ENCODE results near the gene POLL.

The POLL gene

DNA sequence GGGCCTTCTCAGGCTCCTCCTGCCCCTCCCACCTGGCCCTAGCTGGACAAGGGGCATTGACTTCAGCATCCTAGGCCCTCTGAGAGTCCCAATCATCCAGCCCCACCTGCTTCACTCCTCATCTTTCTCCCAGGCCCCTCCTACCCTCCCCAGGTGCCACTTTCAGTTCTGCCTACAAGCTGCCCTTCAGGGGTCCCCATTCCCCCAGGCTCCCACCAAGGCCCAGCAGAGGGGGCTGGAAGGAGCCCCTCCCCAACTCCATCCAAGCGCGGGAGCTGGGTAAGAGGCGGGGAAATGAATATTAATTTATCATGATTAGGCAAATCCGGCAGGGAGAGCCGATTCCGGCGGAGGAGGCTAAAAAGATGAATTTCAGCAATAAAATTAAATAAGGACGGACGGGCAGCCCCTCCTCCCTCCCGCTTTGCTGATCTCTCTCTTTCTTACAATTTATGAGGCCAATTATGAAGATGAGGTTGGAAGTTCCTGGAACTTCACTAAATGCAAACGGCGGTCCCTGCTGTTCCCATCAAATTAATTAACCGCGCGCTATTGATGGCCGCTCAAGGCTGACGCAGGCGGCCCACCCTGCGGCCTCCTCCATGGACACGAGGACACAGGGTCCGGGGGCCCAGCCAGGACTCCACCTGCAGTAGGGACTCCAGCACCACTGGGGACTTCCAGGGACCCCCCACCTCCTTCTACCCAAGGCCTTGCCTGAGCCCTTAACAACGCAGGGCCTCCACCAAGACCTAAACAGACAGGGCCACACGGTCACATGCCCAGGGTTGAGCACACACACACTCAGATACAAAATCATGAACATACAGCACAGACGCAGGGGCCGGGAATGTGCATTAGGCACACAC is 13.9 kb downstream of the POLL start:
- DNase-seq (ENCODE audit: low read depth in 2 of 2) = no peak

DNA sequence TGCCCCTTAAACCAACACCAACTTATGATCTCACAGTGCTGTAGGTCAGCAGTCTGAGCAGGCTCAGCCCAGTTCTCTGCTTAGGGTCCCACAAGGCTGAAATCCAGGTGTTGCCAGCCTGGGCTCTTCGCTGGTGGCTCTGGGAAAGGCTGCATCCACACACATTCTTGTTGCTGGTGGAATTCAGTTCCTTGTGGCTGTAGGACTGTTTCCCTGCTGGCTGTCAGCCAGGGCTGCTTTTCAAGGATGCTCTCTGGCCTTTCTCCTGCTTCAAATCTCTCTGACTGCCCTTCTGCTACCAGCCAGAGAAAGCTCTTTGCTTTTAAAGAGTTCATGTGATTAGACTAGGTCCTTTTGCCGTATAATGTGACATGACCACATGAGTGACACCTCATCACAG is 15.3 kb downstream of the POLL start:
- no peak for DNase-seq (ENCODE audit: low read depth in 2 of 2)

DNA sequence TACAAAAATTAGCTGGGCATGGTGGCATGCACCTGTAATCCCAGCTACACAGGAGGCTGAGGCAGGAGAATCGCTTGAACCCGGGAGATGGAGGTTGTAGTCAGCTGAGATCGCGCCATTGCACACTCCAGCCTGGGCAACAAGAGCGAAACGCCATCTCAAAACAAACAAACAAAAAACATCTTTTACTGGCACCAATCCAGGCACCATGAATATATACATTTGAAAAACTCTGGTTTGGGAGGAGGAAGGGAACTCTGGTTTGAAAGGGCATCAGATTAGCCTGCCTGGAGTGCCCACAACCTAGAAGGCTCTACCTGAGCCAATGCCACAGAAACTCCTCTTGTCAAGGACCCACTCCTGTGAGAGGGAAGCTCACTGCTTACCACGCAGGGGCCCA is 15.9 kb downstream of the POLL start:
- no peak for DNase-seq (ENCODE audit: low read depth in 2 of 2)

DNA sequence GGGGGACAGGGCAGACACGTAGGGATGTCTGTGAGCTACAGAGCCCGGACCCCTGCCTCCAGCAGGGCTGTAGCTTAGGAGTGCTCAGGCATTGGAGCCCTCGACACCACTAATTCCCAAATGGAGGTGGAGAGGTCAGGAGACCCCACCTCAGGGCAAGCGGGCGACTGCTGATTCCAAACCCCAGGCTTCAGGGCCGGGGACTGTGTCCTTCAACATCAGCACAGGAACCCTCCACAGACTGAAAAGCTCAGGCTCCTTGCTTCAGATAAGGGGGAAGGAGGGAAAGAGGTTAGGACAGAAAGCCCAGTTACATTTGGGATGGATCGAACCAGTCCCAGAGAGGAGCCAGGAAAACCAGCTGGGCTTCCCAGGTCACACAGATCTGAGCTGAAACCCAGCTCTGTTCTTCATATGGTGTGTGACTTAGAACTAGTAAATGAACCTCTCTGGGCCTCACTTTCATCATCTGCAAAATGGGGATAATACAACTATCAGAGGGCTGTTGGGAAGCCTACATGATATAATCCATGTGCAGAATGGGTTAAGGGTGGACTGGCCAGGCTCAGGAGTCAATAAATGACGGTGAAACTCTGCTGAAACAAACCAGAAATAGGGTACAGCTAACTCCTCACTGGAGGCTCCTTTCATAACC is 16.7 kb downstream of the POLL start:
- no peak for DNase-seq (ENCODE audit: low read depth in 2 of 2)

DNA sequence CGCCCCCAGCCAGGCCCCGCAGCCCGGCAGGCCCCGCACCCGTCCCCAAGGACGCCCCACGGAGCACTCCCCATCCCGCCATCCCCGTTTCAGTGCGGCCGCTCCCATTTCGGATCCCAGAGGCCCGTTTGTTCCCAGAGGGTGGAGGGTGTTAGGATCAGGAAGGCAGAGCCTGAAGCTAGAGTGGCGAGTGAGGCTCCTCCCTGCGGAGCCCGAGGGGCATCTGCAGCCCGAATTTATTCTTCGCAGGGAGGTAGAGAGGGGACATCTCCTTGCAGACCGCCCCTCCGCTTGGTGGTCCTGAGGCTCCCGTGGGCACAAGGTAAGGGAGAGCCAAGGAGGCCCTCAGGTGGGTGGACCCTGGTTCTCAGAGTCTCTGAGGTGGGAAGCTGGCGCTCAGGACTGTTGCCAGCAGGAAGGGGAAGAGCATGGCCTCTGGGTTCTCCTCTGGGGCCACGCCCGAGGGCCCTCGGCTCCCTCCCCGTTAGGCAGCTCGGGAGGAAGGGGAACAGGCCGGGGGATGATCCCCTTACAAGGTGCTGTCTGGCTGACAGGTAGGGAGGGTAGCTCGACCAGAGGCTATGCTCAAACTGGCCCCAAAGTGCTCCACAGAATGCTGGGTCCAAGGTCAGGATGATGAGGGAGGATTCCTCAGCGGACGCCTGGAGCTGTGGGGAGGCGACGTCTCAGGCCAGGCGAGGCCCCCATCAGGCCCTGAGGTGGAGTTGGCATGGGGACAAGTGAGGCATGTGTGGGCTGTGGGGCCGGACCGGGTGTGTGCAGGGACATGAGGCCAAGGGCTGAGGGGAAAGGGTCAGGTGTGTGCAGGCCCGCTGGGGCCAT is 17.4 kb downstream of the POLL start:
- DNase-seq (ENCODE audit: low read depth in 2 of 2) = no peak

DNA sequence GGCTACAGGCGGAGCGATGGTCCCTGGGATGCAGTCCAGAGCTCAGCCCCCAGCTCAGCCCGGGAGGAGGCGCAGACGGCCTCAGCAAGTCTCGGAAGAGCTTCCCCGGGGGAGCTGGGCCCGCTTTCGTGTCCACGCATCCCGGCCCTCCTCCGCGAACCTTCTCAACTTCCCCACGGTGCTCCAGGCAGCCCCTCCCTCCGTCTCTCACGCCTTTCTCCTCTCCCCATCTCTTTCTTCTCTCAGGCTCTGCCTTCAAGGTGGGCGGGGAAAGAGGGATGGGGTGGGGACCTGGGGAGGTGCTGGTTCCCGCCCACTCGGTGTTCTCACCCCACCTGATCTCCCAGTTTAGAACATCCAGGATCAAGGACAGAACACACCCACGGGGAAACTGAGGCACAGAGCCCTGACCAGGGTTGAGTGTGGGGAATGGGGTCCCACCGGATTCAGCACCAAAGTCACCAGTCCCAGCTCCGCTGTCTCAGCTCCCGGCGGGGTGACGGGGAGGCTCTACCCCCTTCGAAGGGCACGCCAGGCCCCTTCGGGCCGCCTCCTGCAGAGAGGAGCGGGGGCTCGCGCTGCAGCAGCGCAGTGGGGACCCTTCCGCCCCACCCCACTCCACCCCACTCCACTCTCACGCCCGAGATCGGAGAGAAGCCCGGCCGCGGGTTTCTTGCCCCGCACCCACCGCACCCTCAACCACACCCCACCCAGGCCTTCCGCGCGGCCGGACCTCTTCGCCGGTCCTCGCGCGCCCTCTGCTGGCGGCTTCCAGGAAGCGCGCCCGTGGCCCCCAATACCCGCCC is 18.2 kb downstream of the POLL start:
- DNase-seq (ENCODE audit: low read depth in 2 of 2) = peak; percentile 34 to 72

DNA sequence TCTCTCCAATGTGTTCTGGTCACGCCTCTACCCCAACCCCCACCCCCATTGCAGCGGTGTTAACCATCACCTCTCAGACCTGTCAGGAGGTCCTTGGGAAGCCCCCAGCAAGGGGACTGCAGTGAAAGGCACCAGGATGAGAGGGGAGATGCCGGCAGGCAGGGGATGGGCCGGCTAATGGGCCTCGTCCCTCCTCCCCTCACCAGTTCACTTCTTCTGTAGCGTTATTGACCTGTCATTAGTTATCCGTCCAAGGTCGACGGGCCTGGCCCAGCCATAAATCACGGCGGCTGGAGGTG is 18.8 kb downstream of the POLL start:
- no peak for DNase-seq (ENCODE audit: low read depth in 2 of 2)

DNA sequence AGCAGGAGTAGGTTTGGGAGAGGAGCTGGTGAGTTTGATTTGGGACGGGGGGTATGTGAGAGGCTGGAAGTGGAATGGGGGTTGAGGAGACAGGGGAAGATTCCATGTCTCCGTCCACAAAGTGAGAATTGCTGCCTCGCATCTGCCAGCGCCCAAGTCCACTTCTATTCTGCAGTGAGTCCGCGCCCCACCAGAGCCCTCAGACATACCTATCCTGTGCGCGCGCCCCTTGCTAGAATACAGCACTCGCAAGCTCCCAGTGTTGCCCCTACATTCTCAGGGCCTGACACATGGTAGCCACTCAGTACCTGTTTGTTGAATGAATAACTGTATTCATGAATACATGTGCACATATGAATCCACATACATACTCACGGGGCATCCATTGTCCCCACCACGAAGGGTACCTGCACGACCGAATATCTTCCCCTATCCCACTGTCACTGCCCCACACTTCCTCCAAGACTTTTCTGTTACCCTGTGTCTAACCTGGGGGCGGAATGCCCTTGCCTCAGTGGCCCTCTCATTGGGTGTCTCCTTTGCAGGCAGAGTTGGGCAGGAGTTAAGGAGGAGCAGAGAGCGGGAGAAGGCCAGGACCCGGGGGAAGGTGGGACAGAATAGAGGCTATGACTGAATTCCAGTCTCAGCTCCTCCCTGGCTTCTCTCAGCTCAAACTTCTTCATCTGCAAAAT is 19.9 kb downstream of the POLL start:
- DNase-seq (ENCODE audit: low read depth in 2 of 2) = no peak

DNA sequence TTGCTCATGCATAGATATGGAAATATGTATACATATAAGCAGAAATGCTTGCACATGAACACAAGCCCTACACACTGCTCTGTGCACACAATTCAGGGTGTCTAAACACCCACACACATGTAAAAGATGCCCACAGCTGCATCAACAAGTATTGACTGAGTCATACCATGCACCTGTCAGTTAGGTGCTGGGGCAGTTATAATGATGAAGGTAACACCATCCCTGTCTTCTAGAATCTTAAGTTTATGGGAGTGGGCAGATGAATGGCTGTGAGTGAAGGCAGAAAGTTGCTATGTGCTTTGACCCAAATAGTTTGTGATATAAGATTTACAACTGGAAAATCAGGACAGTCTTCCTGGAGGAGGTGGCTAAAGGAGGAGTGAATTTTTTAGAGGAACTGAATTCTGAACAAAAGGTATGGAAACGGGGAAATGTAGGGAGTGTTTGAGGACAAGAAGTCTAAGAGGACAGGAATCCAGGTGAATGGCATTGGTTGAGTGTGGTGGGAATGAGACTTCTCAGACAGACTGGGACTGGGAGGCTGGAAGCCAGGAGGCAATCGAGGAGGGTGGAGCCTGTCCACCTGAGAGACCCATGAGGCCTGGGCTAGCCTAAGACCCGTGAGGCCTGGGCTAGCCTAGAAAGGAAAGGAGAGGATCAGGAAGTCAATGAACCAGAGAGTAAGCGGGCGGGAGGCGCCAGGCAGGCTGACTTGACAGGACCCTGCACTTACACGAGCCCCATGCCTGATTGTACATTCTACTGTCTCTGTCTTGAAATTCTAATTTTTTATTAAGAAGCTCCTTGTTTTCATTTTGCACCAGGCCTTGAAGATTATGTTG is 20.7 kb downstream of the POLL start:
- no peak for DNase-seq (ENCODE audit: low read depth in 2 of 2)

DNA sequence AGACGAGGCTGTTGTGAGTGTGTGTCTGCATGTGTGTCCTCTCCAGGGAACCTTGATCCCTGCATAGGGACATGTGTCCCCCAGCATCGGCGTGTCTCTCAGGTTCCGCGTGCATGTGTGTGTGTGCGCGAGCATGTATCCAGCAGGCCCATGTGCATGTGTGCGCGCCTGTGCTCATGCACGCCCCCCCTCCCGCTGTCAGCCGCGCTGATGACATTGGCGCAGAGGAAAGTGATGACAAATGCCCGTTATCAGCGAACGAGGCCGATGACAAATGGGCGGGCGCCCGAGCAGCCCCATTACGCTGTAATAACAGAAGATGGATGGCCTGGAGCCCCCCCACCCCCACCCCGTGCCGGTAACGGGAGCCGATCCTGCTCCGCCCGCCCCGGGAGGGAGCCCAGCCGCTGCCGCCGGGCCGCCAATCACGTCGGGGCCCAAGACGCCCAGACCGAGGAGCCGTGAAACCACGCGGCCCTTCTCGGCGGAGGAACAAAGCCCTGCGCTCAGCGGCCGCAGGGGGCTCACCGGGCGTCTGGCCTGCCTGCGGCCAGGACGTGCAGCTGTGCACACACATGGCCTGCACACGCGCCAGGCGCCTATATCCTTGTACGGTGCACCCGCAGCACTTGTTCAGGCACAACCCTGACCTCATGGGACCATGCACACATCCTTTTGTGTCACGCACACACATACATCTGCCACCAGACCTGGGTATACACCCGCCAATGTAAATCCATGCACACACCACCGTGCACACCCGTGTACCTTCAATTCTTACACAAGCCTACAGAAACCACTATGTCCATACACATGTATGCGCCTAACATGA is 21.5 kb downstream of the POLL start:
- no peak for DNase-seq (ENCODE audit: low read depth in 2 of 2)

DNA sequence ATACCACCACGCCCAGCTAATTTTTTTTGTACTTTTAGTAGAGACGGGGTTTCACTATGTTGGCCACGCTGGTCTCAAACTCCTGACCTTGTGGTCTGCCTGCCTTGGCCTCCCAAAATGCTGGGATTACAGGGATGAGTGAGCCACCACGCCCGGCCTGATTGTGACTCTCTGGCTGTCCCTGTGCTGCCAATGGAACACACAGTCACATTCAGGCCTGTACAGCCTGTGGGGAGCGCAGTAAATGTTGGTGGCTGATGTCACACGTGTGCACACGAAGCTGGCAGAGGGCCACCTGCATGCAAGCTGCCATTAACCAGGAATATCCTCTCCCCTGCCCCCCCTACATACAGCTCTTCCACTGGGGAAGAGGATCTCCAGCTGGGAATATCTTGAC is 22.1 kb downstream of the POLL start:
- no peak for DNase-seq (ENCODE audit: low read depth in 2 of 2)

DNA sequence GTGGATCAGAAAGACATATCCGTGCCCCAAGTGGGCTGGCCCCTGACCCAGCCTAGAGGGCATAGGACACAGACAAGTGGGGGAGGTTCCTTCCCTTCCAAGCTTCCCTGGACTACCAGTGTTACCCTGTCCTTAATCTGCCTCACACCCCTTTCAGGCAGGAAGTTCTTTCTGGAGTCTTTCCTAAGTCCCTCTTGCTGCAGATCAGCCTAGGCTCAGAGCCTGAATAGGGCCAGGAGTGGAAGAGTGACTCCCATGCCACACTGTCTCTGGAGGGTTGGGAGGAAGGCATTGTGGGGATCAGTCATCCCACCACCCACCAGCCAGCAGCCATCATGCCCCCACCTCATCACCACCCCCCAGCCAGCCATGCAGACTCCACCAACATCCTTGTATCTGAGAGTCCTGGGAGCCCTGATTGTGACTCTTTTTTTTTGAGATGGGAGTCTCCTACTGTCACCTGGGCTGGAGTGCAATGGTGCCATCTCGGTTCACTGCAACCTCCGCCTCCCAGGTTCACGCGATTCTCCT is 22.6 kb downstream of the POLL start:
- no peak for DNase-seq (ENCODE audit: low read depth in 2 of 2)

DNA sequence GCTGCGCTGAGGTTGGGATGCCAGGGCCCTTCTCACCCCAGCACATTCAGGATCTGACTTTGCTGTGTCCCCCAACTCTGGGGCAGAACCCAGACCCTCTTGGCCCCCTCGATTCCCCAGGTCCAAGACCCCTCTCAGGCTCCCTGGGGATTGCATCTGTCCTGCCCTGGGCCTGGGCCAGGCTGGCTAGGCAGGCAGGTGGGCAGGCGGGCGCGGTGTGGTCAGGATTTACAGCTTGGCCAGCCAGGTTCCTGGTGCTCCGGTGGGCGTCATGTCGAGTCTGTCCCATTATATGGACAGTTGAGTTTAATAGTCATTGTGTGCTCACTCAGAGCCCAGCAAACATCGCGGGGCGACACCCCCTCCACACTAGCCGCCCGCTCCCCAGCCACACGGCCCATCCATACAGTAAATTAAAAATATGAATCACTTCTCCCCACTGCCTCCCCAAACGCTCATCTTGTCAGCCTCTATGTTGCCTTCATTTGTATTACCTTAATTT is 23.5 kb downstream of the POLL start:
- DNase-seq (ENCODE audit: low read depth in 2 of 2) = no peak

DNA sequence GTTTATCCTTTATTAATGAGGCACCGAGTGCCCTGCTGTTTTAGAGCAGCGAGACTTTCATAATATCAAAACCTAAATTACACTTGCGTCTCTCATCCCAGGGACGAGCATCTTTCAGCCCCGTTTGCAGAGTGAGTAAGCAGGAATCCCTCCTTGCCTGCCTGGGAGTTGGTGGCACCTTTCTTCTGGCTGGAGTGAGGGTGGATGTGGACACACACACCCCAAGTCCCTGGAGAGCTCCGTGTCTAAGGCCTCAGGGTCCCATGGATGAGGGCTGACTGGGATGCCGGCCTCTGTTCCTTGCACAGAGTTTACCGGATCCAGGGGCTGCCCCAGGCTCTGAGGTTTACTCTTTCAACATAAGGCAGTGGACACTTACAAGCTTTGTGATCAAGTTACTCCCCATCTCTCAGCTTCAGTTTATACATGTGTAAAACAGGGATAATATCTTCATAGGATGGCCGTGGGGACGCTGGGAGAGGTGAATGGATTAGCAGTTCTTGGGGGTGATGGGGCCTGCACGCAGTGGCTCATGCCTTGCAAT is 24.5 kb downstream of the POLL start:
- DNase-seq (ENCODE audit: low read depth in 2 of 2) = no peak

DNA sequence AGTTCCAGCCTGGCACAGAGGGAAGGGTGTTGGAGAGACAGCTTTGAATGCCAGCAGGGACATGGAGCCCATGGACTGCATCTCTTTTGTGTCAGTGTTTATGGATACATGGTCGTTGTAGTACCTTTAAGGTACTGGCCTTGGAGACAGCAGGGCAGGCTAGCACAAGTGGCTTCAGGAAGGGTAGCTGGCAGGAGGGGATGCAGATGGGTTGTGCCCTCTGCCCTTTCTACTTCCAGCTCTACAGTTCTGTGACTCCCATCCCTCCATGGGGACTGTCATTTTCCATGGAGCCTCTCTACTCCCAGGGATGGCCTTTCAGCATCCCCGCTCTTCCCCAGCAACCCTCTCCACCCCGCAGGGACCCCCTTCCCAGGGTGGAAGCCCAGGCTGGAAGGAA is 25.1 kb downstream of the POLL start:
- DNase-seq (ENCODE audit: low read depth in 2 of 2) = no peak

DNA sequence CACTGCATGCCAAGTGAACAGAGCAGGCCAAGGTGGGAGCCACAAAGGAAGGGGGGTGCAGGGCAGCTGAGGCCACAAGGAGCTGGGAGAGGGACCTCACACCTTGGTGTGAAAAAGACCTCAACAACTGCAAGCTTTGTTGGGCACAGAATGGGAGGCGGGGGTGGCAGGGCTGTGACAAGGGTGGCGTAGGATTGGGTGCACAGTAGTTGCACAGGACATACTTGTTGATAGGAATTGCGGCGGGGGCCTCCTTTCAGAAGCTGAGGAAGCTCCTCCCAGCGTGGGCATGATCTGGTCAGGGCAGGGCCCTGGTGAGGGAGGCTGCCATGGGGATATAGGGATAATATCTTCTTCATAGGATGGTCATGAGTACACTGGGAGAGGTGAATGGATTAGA is 25.8 kb downstream of the POLL start:
- DNase-seq (ENCODE audit: low read depth in 2 of 2) = no peak

DNA sequence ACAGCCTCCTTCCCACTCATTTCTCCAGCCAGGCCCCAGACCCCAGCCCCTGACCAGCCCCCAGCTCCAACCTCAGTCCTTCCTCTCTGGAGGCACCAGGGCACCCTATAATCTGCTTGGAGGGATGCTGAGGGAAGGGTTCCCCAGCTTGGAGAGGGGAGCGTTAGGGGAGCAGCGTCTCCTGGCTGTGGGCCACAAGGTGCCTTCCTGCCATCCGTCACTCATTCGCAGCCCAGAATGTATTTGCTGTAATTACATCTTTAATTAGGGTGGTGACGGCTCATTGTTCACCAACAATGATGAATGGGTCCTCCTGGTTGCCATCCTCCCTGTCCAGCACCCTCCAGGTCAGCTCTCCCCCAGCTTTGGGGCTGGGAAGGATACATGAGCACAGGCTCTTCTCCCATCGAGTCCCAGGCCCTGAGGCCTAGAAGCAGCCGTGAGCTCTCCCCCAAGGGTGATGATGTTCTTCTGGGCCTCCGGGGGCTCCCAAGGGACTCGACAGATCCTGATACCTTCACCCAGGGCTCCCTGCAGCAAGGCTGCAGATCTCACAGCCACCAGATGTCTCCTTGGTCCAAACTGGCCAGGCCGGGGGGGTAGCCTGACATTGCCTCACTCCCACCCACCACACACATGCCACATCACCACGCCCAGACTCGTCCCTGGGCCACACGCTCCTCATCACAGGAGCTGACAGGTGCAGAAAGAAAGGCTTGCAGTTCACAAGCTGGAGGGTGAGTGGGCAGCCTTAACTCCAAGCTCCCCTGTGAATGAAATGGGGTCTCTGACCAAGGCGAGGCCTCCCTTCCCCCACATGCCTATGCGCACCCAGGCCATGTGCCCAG is 26.8 kb downstream of the POLL start:
- no peak for DNase-seq (ENCODE audit: low read depth in 2 of 2)

Data from stimulated activated CD8-positive, alpha-beta memory T cell treated with anti-CD3 and anti-CD28 coated beads, Interleukin-7, amount 100 ng/mL, for 4 hours (primary cell).